Measurements from ENCODE around the gene MED19.
"Not testable (repeated sequence)": the region's sequence is repeated elsewhere in the genome, so short reads cannot be mapped to it uniquely, and the experiment has no call there.

The MED19 gene, protein sequence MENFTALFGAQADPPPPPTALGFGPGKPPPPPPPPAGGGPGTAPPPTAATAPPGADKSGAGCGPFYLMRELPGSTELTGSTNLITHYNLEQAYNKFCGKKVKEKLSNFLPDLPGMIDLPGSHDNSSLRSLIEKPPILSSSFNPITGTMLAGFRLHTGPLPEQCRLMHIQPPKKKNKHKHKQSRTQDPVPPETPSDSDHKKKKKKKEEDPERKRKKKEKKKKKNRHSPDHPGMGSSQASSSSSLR

GRCh38 chr11:57711414-57712255 lies at the start of gene MED19:
TSS of gene MED19 (minus strand) at chr11:57712215. CDS start at chr11:57712179, 36 bp downstream.
- peak; percentile 78 for DNase-seq

- DNase-seq: no peak
These were observed 46.2 kb upstream of the MED19 start for GRCh38 chr11:57758174-57758573.

GRCh38 chr11:57752954-57753353 lies 40.9 kb upstream of the MED19 start:
- DNase-seq: no peak

- DNase-seq: peak; percentile 42
These were observed 39.8 kb upstream of the MED19 start, which contains the start of gene BTBD18 for GRCh38 chr11:57751676-57752253. TSS of gene BTBD18 (minus strand) at chr11:57751819. CDS start at chr11:57751188, 631 bp downstream.

DNA sequence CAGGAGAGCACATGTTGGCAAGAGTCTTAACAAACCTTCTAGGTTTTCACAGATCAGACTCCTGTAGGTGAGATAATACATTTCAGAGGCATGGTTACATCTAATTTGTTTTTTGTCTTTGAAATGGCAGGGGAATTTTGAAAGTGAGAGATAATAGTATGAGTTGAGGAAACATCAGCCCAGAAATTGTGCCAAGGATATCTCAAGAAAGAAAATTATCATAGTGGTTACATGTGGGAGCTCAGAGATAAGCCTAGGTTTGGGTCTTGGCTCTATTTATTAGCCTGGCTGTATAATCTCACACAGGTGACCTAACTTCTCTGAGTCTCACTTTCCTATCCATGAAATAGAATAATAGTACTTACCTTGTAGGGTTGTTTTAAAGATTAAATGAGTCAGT lies 39.2 kb upstream of the MED19 start:
- no peak for DNase-seq

- DNase-seq: no peak
These were observed 34.9 kb upstream of the MED19 start for GRCh38 chr11:57746920-57747319.

GRCh38 chr11:57745206-57745605 lies 33.2 kb upstream of the MED19 start:
- DNase-seq: no peak

DNA sequence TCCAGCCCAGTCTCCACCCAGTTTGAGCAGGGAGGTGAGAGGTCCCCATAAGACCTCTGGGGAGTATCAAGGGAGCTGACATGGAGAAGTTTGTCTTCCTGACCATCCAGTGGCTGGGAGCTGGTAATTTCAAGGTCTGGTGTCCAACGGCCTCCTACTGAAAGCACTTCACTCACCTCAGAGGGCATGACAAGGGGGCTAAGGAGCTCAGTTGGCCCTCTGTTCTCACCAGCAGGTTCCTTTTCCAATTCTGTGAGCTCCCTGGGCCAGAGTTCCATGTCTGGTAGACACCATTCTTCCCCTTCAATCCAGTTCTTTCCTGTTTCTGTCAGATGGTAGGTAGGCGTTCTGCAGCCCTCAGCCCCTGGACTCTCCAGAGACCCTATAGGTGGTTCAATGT lies 32.3 kb upstream of the MED19 start:
- no peak for DNase-seq

DNA sequence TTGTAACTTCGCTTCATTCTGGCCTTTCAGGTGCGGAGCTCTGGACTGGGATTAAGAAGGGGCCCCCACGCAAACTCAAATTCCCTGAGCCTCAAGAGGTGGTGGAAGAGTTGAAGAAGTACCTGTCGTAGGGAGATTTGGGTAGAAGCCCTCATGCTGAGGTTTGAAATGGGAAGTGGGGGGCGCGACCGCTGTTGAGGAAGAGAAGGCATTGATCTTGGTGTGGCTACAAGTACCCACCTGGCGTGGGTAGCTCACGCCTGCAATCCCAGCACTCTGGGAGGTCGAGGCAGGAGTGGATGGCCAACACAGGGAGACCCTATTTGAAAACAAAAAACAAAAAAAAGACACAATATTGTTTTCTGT lies 30.1 kb upstream of the MED19 start:
- DNase-seq: no peak

DNA sequence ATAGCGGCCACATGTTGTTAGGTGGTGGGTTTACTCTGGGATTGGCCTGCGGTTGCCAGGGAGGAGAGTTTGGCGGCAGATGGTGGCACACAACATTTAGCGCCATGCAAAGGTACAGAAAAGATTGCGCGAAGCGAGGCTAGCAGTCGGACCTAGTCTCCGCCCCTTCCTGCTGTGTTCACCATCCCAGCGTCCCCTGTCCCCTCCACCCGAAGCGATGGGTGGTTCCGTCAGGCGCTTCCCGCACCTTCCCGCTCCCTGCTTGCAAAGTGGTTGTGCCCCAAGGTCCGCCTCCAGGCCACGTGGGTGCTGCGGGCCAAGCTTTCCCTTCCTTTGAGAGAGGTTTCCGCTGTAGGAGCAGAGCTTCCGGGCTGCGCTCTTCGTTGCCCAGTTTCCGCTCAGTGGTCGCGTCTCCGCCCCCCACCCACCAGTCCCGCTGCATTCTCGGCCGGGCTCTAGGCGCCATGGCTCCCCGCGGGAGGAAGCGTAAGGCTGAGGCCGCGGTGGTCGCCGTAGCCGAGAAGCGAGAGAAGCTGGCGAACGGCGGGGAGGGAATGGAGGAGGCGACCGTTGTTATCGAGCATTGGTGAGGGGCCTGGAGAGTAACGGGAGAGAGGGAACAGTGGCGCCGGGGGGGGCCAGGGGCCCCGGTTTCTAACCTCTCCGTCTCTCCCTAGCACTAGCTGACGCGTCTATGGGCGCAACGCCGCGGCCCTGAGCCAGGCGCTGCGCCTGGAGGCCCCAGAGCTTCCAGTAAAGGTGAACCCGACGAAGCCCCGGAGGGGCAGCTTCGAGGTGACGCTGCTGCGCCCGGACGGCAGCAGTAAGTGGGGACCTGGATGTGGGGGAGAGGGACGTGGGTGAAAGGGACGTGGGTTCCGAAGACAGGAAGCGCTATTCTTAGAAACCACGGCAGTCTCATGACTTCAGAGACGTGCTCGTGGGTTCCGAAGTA lies 29.4 kb upstream of the MED19 start, which contains the start of gene SELENOH:
SELENOH (plus strand) TSS at position 360 of the 955 bp plus-strand sequence; CDS start at position 465, 105 bp downstream.
- peak; percentile 98 for DNase-seq

DNA sequence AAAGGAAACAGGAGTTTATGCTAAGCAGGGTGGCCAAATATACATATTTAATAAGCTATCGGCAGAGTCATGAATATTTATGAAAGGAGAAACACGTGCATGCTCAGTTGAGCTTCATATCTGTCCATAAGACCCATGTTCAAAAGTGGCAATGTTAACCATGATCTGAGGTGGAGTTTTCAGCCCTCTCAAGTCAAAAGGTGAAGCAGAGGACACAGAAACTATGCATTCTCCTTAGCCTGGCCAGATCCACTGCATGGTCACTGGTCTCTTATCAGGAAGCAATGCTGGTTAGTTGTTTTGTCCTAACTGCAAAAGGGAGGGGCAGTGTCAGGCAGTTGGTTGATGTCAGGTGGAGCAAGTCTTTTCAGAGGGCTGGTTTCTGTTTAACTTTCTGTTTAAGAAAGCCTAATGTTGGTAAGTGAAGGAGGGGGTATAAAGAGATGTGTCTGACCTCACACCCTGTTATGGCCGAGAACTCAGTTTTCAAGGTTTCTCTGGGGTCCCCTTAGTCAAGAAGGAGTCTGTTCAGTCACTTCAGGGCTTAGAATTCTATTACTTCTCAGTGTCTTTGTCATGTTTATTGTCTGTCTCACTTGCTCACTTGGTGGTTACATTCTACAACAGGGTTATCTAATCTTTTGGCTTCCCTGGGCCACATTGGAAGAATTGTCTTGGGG lies 23.7 kb upstream of the MED19 start:
- no peak for DNase-seq

- no peak for DNase-seq
These were observed 20.6 kb upstream of the MED19 start for GRCh38 chr11:57732661-57733060.

DNA sequence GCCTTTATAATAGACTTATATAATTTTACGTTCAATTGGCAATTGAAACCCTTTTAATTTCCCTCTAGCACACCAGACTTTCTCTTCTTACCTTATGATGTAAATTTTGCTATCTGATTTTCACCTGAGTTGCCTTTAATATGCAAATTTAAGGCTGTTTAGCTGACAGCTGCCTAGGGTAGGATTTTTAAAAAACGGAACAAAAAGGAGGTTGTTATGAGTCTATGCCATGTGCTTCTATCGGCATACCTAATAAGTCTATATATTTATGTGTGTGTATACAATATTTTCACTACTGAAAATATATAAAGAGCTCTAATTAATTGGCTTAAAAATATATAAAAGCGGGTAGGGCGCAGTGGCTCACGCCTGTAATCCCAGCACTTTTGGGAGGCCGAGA lies 17.5 kb upstream of the MED19 start:
- DNase-seq: no peak

GRCh38 chr11:57728829-57729228 lies 16.8 kb upstream of the MED19 start:
- DNase-seq: no peak

DNA sequence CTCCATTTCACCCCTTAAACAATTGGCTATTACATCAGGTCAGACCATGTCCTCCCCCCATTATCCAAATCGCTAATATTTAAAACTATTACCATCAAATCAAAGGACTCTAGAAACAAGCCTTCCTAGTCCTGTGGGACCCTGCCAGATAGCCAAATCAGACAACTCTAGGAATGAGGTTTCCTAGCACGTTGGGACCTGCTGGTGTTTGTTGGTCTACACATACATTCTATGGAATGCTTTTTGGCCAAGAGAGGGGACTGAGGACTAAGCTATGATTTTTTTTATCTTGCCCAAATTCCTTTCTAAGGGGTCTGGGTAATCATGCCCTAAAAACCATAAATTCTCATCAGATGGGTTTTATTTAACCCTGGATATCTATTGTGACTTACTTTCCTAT lies 15.2 kb upstream of the MED19 start:
- DNase-seq: no peak

GRCh38 chr11:57716726-57717125 lies 4.7 kb upstream of the MED19 start:
- DNase-seq: not testable (repeated sequence)

- DNase-seq: no peak
These were observed 1.8 kb upstream of the MED19 start for GRCh38 chr11:57713835-57714234.

DNA sequence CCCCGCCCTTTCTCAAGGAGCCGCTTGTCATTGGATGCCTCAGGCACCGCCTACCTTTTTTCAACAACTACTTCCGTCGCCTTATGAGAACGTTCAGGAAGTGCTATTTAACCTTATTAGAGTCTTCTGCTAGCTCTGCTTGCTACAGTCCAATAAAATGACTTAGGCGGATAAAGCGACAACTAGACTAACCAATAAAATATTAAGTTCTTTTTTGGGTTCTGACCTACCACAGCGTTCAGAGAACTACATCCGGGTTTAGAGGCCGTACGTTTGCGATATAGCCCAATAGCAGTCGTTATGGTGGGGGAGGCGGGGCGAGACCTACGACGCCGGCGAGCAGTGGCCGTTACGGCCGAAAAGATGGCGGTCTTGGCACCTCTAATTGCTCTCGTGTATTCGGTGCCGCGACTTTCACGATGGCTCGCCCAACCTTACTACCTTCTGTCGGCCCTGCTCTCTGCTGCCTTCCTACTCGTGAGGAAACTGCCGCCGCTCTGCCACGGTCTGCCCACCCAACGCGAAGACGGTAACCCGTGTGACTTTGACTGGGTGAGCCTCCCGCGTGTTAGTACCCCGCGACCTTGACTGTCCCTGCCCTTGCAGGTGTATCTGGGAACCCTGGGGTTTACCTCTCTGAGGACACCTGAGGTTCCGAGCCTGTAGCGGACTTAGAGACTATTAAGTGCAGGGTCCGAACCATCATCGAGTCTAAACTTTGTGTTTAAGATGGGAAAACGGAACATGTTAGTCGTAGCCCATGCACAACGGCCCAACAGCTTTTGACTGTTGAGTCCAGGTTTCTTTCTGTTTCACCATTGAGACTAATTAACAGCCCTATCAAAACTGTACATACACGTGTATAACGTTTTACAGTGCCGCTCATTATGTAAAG lies 488 bp upstream of the MED19 start, which contains the start of gene TMX2:
TMX2 (plus strand) TSS at position 338 of the 895 bp plus-strand sequence; CDS start at position 364, 26 bp downstream.
- DNase-seq: peak; percentile 99

GRCh38 chr11:57709802-57710367 lies 2.1 kb downstream of the MED19 start:
- DNase-seq: no peak

DNA sequence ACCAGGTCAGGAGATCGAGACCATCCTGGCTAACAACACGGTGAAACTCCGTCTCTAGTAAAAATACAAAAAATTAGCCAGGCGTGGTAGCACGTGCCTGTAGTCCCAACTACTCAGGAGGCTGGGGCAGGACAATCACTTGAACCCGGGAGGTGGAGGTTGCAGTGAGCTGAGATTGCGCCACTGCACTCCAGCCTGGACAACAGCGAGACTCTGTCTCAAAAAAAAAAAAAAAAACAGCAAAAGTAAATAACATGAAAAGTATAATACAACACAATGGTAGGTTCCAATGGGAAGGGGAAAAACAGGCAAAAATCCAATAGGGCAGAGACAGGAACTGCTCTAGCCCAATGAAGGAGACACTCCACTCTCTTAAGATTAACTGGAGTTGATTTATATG lies 6.6 kb downstream of the MED19 start:
- not testable (repeated sequence) for DNase-seq

Data from EL (cell line).